Activated naive CD4-positive, alpha-beta T cell treated with anti-CD3 and anti-CD28 coated beads, Interleukin-2, amount 50 U/mL, for 24 hours (primary cell): ENCODE measurements around the gene FHIT.
"Not testable (repeated sequence)": the region's sequence is repeated elsewhere in the genome, so short reads cannot be mapped to it uniquely, and the experiment has no call there.

Source experiments
- H3K27ac Mint-ChIP-seq: one replicate; pipeline ENCODE4 v1.8.0; 2021; ENCODE audit warnings: mild to moderate bottlenecking, mixed read lengths
- H3K27me3 Mint-ChIP-seq: one replicate; pipeline ENCODE4 v1.8.0; 2021; ENCODE audit warnings: mixed read lengths
- H3K36me3 Mint-ChIP-seq: one replicate; pipeline ENCODE4 v1.8.0; 2021; ENCODE audit warnings: mixed read lengths
- H3K4me1 Mint-ChIP-seq: one replicate; pipeline ENCODE4 v1.8.0; 2021; ENCODE audit warnings: mixed read lengths
- H3K4me3 Mint-ChIP-seq: one replicate; pipeline ENCODE4 v1.8.0; 2021; ENCODE audit warnings: mild to moderate bottlenecking, mixed read lengths
- H3K9me3 Mint-ChIP-seq: one replicate; pipeline ENCODE4 v1.8.0; 2021; ENCODE audit warnings: mixed read lengths

The FHIT gene

DNA sequence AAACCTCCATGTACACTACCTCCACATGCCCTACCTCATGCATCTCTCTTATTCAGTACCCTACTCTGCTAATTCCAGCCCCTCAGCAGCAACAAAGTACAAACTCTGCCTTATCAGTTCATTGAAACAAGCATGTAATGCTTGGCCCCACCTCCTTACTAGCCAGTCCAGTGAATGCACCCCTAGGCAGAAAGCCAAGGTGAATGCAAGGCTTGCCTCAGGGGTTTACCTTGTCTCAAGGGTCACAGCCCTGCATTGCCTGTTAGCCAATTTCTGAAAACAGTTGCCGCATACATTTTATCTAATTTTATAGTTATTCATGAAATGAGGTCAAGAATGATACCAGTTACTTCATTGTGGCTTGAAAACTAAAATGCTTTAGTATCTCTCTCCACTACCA is 576.4 kb downstream of the FHIT start:
- no peaks in the 10 kb centered on the region for H3K36me3 Mint-ChIP-seq
- H3K4me1 Mint-ChIP-seq = peaks cover 4% of the 10 kb centered on the region
- H3K27me3 Mint-ChIP-seq = no peaks in the 10 kb centered on the region
- H3K27ac Mint-ChIP-seq = no peak overlapping the region
- H3K9me3 Mint-ChIP-seq = no peaks in the 10 kb centered on the region
- no peak overlapping the region for H3K4me3 Mint-ChIP-seq

DNA sequence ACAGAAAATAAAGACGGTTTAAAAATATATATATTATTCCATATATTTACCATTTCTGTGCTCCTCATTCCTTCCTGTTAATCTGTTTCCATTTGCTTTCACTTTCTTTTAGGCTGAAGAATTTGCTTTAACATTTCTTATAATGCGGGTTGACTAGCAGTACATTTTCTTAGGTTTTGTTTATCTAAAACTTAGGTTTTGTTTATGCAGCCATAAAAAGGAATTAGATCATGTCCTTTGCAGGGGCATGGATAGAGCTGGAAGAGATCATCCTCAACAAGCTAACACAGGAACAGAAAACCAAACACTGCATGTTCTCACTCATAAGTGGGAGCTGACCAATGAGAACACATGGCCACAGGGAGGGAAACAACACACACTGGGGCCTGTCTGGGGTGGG is 578.1 kb downstream of the FHIT start:
- no peaks in the 10 kb centered on the region for H3K36me3 Mint-ChIP-seq

DNA sequence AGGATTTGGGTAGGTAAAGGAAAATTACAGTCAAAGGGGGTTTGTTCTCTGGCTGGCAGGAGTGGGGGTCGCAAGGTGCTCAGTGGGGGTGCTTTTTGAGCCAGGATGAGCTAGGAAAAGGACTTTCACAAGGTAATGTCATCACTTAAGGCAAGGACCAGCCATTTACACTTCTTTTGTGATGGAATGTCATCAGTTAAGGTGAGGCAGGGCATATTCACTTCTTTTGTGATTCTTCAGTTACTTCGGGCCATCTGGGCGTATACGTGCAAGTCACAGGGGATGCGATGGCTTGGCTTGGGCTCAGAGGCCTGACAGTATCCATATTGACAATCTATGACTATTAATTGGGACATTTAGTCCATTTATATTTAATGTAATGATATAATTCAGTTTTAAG is 578.9 kb downstream of the FHIT start:
- H3K27ac Mint-ChIP-seq, H3K4me1 Mint-ChIP-seq, H3K9me3 Mint-ChIP-seq, H3K4me3 Mint-ChIP-seq, H3K27me3 Mint-ChIP-seq, H3K36me3 Mint-ChIP-seq: not testable (repeated sequence)

More for the DNA sequence above, 578.1 kb downstream of the FHIT start:
- H3K4me1 Mint-ChIP-seq = peaks cover 4% of the 10 kb centered on the region
- H3K4me3 Mint-ChIP-seq = no peak overlapping the region
- H3K9me3 Mint-ChIP-seq = no peaks in the 10 kb centered on the region
- H3K27me3 Mint-ChIP-seq = no peaks in the 10 kb centered on the region
- H3K27ac Mint-ChIP-seq = no peak overlapping the region

DNA sequence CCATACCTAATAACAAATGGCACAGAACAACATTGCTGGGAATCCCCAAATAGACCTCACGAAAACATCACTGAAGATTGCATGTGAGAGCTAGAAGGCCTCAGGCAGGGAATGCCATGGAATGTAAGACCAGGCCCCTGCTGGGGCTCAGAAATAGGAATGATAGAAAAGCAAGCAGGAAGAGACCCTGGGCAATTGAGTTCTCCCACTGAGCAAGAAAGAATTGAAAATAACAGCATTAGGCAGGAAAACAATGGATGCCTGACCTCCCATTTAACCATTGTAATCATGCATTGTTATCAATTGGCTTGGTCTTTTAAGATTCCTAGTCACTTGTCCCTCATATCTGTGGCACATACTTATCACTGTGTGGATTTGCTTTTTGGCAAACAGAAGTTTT is 581.6 kb downstream of the FHIT start:
- peaks cover 5% of the 10 kb centered on the region for H3K36me3 Mint-ChIP-seq
- H3K4me1 Mint-ChIP-seq = peaks cover 4% of the 10 kb centered on the region
- no peak overlapping the region for H3K27ac Mint-ChIP-seq
- no peaks in the 10 kb centered on the region for H3K27me3 Mint-ChIP-seq
- no peak overlapping the region for H3K4me3 Mint-ChIP-seq
- peaks cover 15% of the 10 kb centered on the region for H3K9me3 Mint-ChIP-seq

DNA sequence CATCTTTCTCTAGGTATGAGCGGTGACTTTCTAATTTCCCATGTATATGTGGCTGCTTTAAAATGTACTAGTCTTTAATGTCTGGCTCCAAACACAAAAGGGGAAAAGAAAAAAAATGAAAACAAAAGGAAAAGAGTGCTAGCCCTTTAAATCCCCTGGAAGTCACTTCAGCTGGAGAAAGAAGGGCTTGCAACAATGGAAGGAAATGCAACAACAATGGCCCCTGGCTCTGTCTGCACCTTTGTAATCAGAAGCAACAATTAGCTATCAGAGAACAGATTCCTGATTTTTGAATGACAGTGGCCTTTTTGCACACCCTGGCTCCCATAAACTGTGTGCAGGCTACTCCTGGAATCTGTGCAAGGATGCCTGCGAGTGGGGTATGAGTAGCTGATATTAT is 591.2 kb downstream of the FHIT start:
- H3K27ac Mint-ChIP-seq = no peak overlapping the region
- H3K27me3 Mint-ChIP-seq = no peaks in the 10 kb centered on the region
- H3K9me3 Mint-ChIP-seq = peaks cover 20% of the 10 kb centered on the region
- H3K4me1 Mint-ChIP-seq = no peaks in the 10 kb centered on the region
- H3K4me3 Mint-ChIP-seq = no peak overlapping the region
- H3K36me3 Mint-ChIP-seq = no peaks in the 10 kb centered on the region

DNA sequence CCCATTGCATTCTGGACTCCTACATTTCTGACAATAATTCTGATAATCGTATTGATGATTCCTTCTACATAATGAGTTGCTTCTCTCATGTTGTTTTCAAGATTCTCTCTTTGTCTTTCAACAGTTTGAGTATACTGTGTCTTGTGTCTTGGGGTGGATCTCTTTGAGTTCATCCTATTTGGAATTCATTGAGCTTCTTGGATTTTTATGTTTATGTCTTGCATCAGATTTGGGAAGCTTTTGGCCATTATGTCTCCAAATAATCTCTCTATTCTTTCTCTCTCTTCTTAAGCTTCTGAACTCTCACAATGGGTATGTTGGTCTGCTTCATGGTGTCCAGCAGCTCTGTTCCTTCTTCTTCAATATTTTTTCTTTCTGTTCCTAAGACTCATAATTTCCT is 592.2 kb downstream of the FHIT start:
- H3K4me1 Mint-ChIP-seq = no peaks in the 10 kb centered on the region
- H3K4me3 Mint-ChIP-seq = no peak overlapping the region

DNA sequence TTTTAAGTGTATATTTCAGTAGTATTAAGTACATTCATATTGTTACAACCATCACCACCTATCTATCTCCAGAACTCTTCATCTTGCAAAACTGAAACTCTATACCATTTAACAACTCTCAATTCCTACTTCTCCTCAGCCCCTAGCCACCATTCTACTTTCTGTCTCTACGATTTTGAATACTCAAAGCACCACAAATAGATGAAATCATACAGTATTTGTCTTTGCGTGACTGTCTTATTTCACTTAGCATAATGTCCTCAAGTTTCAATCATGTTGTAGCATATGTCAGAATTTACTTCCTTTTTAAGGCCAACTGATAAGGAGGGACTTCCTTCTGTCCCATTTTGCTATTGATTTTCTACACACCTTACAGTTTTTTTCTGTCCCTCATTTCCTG is 593.3 kb downstream of the FHIT start:
- H3K9me3 Mint-ChIP-seq = peaks cover 17% of the 10 kb centered on the region
- H3K36me3 Mint-ChIP-seq = no peaks in the 10 kb centered on the region
- no peaks in the 10 kb centered on the region for H3K4me1 Mint-ChIP-seq
- no peak overlapping the region for H3K27ac Mint-ChIP-seq
- H3K4me3 Mint-ChIP-seq = no peak overlapping the region
- H3K27me3 Mint-ChIP-seq = no peaks in the 10 kb centered on the region

More for the DNA sequence above, 592.2 kb downstream of the FHIT start:
- H3K27me3 Mint-ChIP-seq = no peaks in the 10 kb centered on the region
- H3K9me3 Mint-ChIP-seq = peaks cover 17% of the 10 kb centered on the region
- H3K27ac Mint-ChIP-seq = no peak overlapping the region
- no peaks in the 10 kb centered on the region for H3K36me3 Mint-ChIP-seq

- Mint-ChIP-seq H3K36me3 (no peaks in the 10 kb centered on the region), H3K27me3 (no peaks in the 10 kb centered on the region), H3K4me3 (no peak overlapping the region), H3K27ac (no peak overlapping the region), H3K4me1 (no peaks in the 10 kb centered on the region), H3K9me3 (peaks cover 2% of the 10 kb centered on the region)
Measured at GRCh38 chr3:60652829-60653228, 598.4 kb downstream of the FHIT start.

DNA sequence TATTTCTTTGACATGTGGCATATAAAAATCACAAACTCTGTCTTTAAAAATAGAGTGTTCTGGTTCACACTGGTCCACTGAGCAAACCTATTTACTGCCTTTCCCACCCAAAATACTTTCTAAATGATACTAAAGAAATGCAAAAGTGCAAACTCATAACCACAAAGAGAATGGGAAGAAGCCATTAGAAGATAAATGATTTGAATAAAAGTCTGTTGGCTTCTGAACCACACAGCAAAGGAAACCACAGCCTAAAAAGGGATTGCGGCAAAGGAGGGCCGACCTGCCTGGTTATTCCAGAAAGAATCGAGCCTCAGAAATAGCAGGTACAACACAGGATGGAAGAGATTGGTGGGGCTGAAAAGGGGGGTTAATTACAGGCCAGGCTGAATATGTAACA is 599.5 kb downstream of the FHIT start:
- Mint-ChIP-seq H3K36me3 (no peaks in the 10 kb centered on the region), H3K9me3 (no peaks in the 10 kb centered on the region), H3K27me3 (no peaks in the 10 kb centered on the region), H3K27ac (no peak overlapping the region), H3K4me3 (no peak overlapping the region), H3K4me1 (no peaks in the 10 kb centered on the region)

DNA sequence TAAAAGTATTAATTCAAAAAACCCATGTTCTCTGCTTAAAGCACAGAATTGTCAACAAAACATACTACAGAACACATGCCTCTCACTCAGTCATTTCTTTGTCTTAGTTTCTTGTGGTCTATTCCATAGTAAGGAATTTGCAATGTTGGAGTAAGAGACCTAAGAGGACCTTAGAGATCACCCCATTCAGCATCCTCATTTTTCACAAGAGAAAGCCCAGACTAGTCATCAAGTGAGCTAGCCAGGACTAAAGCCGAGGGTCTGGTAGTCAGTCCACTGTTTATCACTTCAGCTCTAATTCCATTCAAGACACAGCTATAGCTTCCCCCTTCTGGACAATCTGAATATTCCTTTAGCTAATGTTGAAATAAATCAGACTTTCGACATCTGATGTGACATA is 601.1 kb downstream of the FHIT start:
- Mint-ChIP-seq H3K27me3 (no peaks in the 10 kb centered on the region), H3K27ac (no peak overlapping the region), H3K4me3 (no peak overlapping the region), H3K9me3 (no peaks in the 10 kb centered on the region), H3K4me1 (peaks cover 1% of the 10 kb centered on the region), H3K36me3 (no peaks in the 10 kb centered on the region)

- Mint-ChIP-seq H3K9me3 (no peaks in the 10 kb centered on the region), H3K36me3 (no peaks in the 10 kb centered on the region), H3K27me3 (no peaks in the 10 kb centered on the region), H3K4me1 (peaks cover 10% of the 10 kb centered on the region), H3K27ac (no peak overlapping the region), H3K4me3 (no peak overlapping the region)
Measured at GRCh38 chr3:60645801-60646200, 605.5 kb downstream of the FHIT start.

- Mint-ChIP-seq H3K27me3 (no peaks in the 10 kb centered on the region), H3K4me3 (no peak overlapping the region), H3K9me3 (no peaks in the 10 kb centered on the region), H3K27ac (no peak overlapping the region), H3K4me1 (peaks cover 10% of the 10 kb centered on the region), H3K36me3 (no peaks in the 10 kb centered on the region)
Measured at GRCh38 chr3:60643831-60644230, 607.4 kb downstream of the FHIT start.

DNA sequence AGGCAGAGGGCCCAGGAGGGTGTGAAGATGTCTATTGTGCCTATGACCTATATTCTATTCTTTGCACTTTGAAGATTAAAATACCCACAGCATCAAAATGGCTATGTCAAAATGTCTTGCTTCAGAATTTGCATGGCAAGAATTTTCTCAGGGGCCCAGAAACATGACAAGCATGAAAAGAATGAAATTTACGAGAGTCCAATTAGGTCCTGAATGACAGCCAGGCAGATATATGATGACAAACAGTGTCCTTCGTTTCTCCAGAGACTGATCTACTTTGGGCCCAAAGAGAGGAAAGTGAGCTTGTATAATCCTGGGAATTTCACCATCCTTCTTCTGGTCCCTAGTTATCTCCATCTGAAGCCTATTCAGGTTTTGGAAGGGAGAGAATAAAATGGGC is 609.9 kb downstream of the FHIT start:
- H3K4me3 Mint-ChIP-seq = no peak overlapping the region
- no peaks in the 10 kb centered on the region for H3K27me3 Mint-ChIP-seq
- H3K9me3 Mint-ChIP-seq = no peaks in the 10 kb centered on the region
- peaks cover 2% of the 10 kb centered on the region for H3K36me3 Mint-ChIP-seq
- H3K27ac Mint-ChIP-seq = no peak overlapping the region
- peaks cover 10% of the 10 kb centered on the region for H3K4me1 Mint-ChIP-seq

DNA sequence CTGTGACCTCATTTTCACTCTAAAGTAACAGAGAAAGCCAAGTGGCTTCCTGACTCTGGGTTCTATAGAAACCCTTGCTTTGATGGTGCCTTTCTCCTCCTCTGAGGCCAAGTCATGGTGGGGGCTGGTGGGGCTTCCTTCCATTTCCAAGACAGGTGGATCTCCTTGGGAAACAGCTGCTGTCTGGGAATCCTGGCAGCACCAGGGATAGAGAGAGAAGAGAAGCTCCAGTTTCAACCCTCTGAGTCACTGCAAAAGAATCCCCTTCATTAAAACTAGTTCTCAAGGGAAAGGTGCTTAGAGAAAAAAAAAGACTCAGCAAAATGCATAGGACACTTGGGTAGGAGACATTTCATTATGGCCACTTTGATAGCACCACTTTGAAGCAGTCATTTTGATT is 614.4 kb downstream of the FHIT start:
- Mint-ChIP-seq H3K4me3 (no peak overlapping the region), H3K27me3 (peaks cover 1% of the 10 kb centered on the region), H3K4me1 (no peaks in the 10 kb centered on the region), H3K9me3 (no peaks in the 10 kb centered on the region), H3K36me3 (peaks cover 2% of the 10 kb centered on the region), H3K27ac (no peak overlapping the region)

GRCh38 chr3:60633644-60634043 is 617.6 kb downstream of the FHIT start:
- Mint-ChIP-seq H3K27ac (no peak overlapping the region), H3K27me3 (peaks cover 1% of the 10 kb centered on the region), H3K4me1 (no peaks in the 10 kb centered on the region), H3K9me3 (no peaks in the 10 kb centered on the region), H3K36me3 (peaks cover 2% of the 10 kb centered on the region), H3K4me3 (no peak overlapping the region)

- Mint-ChIP-seq H3K4me3 (no peak overlapping the region), H3K27me3 (peaks cover 1% of the 10 kb centered on the region), H3K27ac (no peak overlapping the region), H3K9me3 (no peaks in the 10 kb centered on the region), H3K4me1 (no peaks in the 10 kb centered on the region), H3K36me3 (peaks cover 2% of the 10 kb centered on the region)
Measured at GRCh38 chr3:60631509-60631908, 619.7 kb downstream of the FHIT start.

- Mint-ChIP-seq H3K4me3 (no peak overlapping the region), H3K27ac (no peak overlapping the region), H3K36me3 (peaks cover 2% of the 10 kb centered on the region), H3K4me1 (no peaks in the 10 kb centered on the region), H3K9me3 (no peaks in the 10 kb centered on the region), H3K27me3 (peaks cover 1% of the 10 kb centered on the region)
Measured at GRCh38 chr3:60630953-60631352, 620.3 kb downstream of the FHIT start.
